K562 (cell line): ENCODE results near the gene YPEL1. TPM values are rescaled to one million over a fixed set of nuclear protein-coding genes. Genes with fewer than 3 reads are reported as not detected.
A peak's percentile ranks its signal among the peaks of the same experiment; 100 is the strongest.

Experiments used
- ATAC-seq: fragments of 200-7000 bp; cut with Tn5 transposase; 3 replicates; pipeline ENCODE4 v1.9.1; 2020; ENCODE audit warnings: moderate library complexity
- BruUV-seq: library from RNA; stranded (reverse); fragments of 400-500 nt; replicated peaks from 2 replicates; lab custom pipeline; 2021; lab: Mats Ljungman, UMichigan
- CTCF ChIA-PET: fragments of 300-600 bp; formaldehyde crosslinking; extraction: SDS; loops from one replicate; lab custom pipeline; 2021; ENCODE audit warnings: low intra/inter-chr PET ratio; lab: Yijun Ruan, JAX
- POLR2A ChIA-PET: fragments of 300-600, 350-650 bp; sonication (Branson Sonifier 250); formaldehyde crosslinking; extraction: SDS; loops from one replicate; lab custom pipeline; 2021; ENCODE audit warnings: antibody characterized with exemption, inconsistent platforms; lab: Yijun Ruan, JAX
- DNase-seq, 4 experiments: peaks; one replicate each; pipeline versions ENCODE4 v3.0.0 to v3.0.0-alpha.2; 2011 to 2018; ENCODE audit warnings: low spot score in 3 of 4, mixed read lengths in 3 of 4; ENCODE audit errors: extremely low read depth in 1 of 4
- FAIRE-seq: peaks from 2 replicates; lab custom pipeline; 2011; peaks lifted over from hg19 to GRCh38; lab: Jason Lieb, UNC
- H2AFZ ChIP-seq: 2 replicates; pipeline ENCODE4 v1.6.0; 2011; ENCODE audit warnings: low read depth, low read length, control low read depth, inconsistent platforms
- H3K27ac ChIP-seq: fragments of 200-600 bp; 3 replicates; pipeline ENCODE4 v1.8.0; 2011; ENCODE audit warnings: low read depth, mild to moderate bottlenecking, control low read depth, inconsistent platforms, low read length, moderate library complexity, mixed read lengths; ENCODE audit errors: extremely low read depth
- H3K27me3 ChIP-seq, 2 experiments: fragments of 300-600 bp in 1 of 2; 2 replicates in 1 of 2; 3 replicates in 1 of 2; pipeline versions ENCODE4 v1.6.0 to v1.8.0; 2011; ENCODE audit warnings: inconsistent platforms in 2 of 2, low read length in 2 of 2, mild to moderate bottlenecking in 1 of 2, mixed read lengths in 1 of 2, moderate library complexity in 1 of 2; ENCODE audit not compliant: control insufficient read depth in 2 of 2, insufficient read depth in 2 of 2
- H3K36me3 ChIP-seq: fragments of 300-600 bp; 3 replicates; pipeline ENCODE4 v1.8.0; 2011; ENCODE audit warnings: mild to moderate bottlenecking, low read length, inconsistent platforms; ENCODE audit not compliant: control insufficient read depth, insufficient read depth
- H3K4me1 ChIP-seq, 2 experiments: fragments of 200-600 bp in 1 of 2; replicated peaks in 1 of 2; 2 replicates in 1 of 2; 3 replicates in 1 of 2; pipeline versions ENCODE4 v1.5.1 to v1.8.0; 2011; ENCODE audit warnings: inconsistent platforms in 2 of 2, low read length in 2 of 2, mild to moderate bottlenecking in 1 of 2, mixed read lengths in 1 of 2, moderate library complexity in 1 of 2; ENCODE audit not compliant: control insufficient read depth in 2 of 2, insufficient read depth in 2 of 2
- H3K4me2 ChIP-seq: 2 replicates; pipeline ENCODE4 v1.6.1; 2011; ENCODE audit warnings: low read length, control low read depth, inconsistent platforms, mixed read lengths; ENCODE audit not compliant: insufficient read depth
- H3K4me3 ChIP-seq: fragments of 200-600 bp; sonication (generic), shearing (Covaris generic); 2 replicates; pipeline ENCODE4 v1.5.1; 2016; ENCODE audit warnings: control low read depth, inconsistent platforms
- H3K79me2 ChIP-seq: fragments of 200-600 bp; 3 replicates; pipeline ENCODE4 v1.8.0; 2011; ENCODE audit warnings: low read length, inconsistent platforms; ENCODE audit not compliant: control insufficient read depth, insufficient read depth
- H3K9ac ChIP-seq, 2 experiments: 2 replicates each; pipeline versions ENCODE4 v1.6.0 to v1.6.1; 2011; ENCODE audit warnings: low read depth in 2 of 2, low read length in 2 of 2, control low read depth in 1 of 2, inconsistent platforms in 1 of 2, mild to moderate bottlenecking in 1 of 2, mixed read lengths in 1 of 2; ENCODE audit not compliant: insufficient read depth in 1 of 2
- H3K9me1 ChIP-seq: one replicate; pipeline ENCODE4 v1.6.0; 2011; ENCODE audit warnings: inconsistent platforms, mild to moderate bottlenecking, low read length, moderate library complexity; ENCODE audit not compliant: control insufficient read depth, insufficient read depth
- H3K9me3 ChIP-seq: replicated peaks from 2 replicates; pipeline ENCODE4 v1.5.1; 2011; ENCODE audit warnings: low read depth, low read length, inconsistent platforms; ENCODE audit not compliant: control insufficient read depth, insufficient read depth
- H4K20me1 ChIP-seq: replicated peaks from 2 replicates; pipeline ENCODE4 v1.6.1; 2011; ENCODE audit warnings: low read length, inconsistent platforms, mixed read lengths; ENCODE audit not compliant: control insufficient read depth, insufficient read depth
- STAT6 ChIP-seq: sonication (generic); formaldehyde crosslinking; IDR thresholded peaks from 2 replicates; pipeline ENCODE4 v1.8.1; 2023; ENCODE audit warnings: mild to moderate bottlenecking, missing genetic modification reagents
- TCF7 ChIP-seq: sonication (generic); IDR thresholded peaks from 2 replicates; pipeline ENCODE4 v1.6.1; 2016; ENCODE audit warnings: antibody characterized with exemption, borderline replicate concordance
- WGBS: fragments of 100-300 bp; shearing (Covaris generic); methylation state at CpG from one replicate; pipeline ENCODE4 v1.1.6; 2016; ENCODE audit warnings: low coverage, mixed read lengths; ENCODE audit not compliant: insufficient coverage; ENCODE audit errors: missing lambda C conversion rate; 5-methylcytosine and 5-hydroxymethylcytosine counted together
- in situ Hi-C: fragments of 300-500 bp; cut with MboI; formaldehyde crosslinking; loops from 4 replicates; pipeline ENCODE4 v1.15.0; 2018; ENCODE audit warnings: inconsistent platforms, mixed read lengths
- intact Hi-C: fragments of 100-400 bp; cut with micrococcal nuclease; formaldehyde crosslinking; loops from 2 replicates; pipeline ENCODE4 v1.14.2; 2022
- polyA plus RNA-seq, 8 experiments: library from polyadenylated mRNA; depleted of rRNA in 4 of 8; stranded (reverse) in 5 of 8; unstranded in 3 of 8; fragments of >200 nt; fragmentation: Nextera tagmentation in 2 of 8; fragmentation: Illumina TruSeq in 1 of 8; extraction: Ambion mirVana in 2 of 8; extraction: Trizol in 1 of 8; gene quantifications; 2 replicates each; pipeline versions ENCODE4 v1.2.1 to v1.2.3, GENCODE V29; 2011 to 2014; ENCODE audit warnings: inconsistent platforms in 1 of 8, missing spikeins in 1 of 8
- total RNA-seq, 7 experiments: library from RNA; depleted of rRNA in 6 of 7; stranded (reverse); fragments of >200 nt in 6 of 7; fragmentation: Illumina TruSeq in 2 of 7; extraction: Trizol in 2 of 7; gene quantifications; 2 replicates each; pipeline versions ENCODE4 v1.2.1 to v1.2.3, GENCODE V29; 2011 to 2021; ENCODE audit warnings: low replicate concordance in 1 of 7

Gene YPEL1
- total and polyA plus RNA-seq, 9 of the 15 experiments (the other 6 are each of a cell fraction or from before 2014, with no cell fraction given), result 0.07 to 2.2 (median 0.46) TPM

GRCh38 chr22:21759093-21759492 is 23.5 kb upstream of the YPEL1 start:
- DNase-seq (no peak), FAIRE-seq (no peak), ATAC-seq (no peak)
- H3K4me2 ChIP-seq, result no peak overlapping the region
- H3K27ac ChIP-seq, result no peak overlapping the region
- peak overlapping the region in 1 of 2 experiments; percentile 13; a peak in 2 of 4 replicates for H3K9ac ChIP-seq
- peaks cover 14% of the 10 kb centered on the region for H3K9me1 ChIP-seq
- 77% methylated on average over 4 of the region's 4 CpGs for WGBS
- H3K4me3 ChIP-seq, result no peak overlapping the region
- ChIA-PET POLR2A (interaction anchor here (0.5 to 16.6 kb wide), 18 partner anchors 9 to 814 kb away, joined by 3 to 258 read pairs (median 3); no protein-coding TSS in a partner anchor), CTCF (no interaction called here)
- peaks cover 32 to 36% of the 10 kb centered on the region in 2 experiments for H3K4me1 ChIP-seq
- H3K79me2 ChIP-seq, result no peaks in the 10 kb centered on the region
- H2AFZ ChIP-seq, result no peak overlapping the region
- H3K9me3 ChIP-seq, result no peaks in the 10 kb centered on the region
- in situ Hi-C loops, result no loop called here
- peaks cover 7% of the 10 kb centered on the region; the same call in 1 of the 2 replicates for H4K20me1 ChIP-seq
- no peaks in the 10 kb centered on the region for H3K27me3 ChIP-seq
- peaks cover 71% of the 10 kb centered on the region for H3K36me3 ChIP-seq
- BruUV-seq, result no TSS peak
- 0 out of 2 replicates have a peak, but pooled peaks have one; percentile 17 for TF ChIP-seq STAT6 (CRISPR knock-in tag)
- no peak for TF ChIP-seq TCF7
- intact Hi-C loops, result loop anchor here (10.0 kb wide), 1 partner anchor 796 kb away; the partner anchor contains the start of gene PRAME
